HG03469 (cell line): Measurements from ENCODE around the gene GMPS.
"Not testable (repeated sequence)": the region's sequence is repeated elsewhere in the genome, so short reads cannot be mapped to it uniquely, and the experiment has no call there.

Source experiments
- ATAC-seq: cut with Tn5 transposase; IDR thresholded peaks from one replicate; pipeline ENCODE4 v1.9.1; 2021; ENCODE audit warnings: mild to moderate bottlenecking, moderate library complexity, moderate number of reproducible peaks; ENCODE audit not compliant: unreplicated experiment

Gene GMPS

DNA sequence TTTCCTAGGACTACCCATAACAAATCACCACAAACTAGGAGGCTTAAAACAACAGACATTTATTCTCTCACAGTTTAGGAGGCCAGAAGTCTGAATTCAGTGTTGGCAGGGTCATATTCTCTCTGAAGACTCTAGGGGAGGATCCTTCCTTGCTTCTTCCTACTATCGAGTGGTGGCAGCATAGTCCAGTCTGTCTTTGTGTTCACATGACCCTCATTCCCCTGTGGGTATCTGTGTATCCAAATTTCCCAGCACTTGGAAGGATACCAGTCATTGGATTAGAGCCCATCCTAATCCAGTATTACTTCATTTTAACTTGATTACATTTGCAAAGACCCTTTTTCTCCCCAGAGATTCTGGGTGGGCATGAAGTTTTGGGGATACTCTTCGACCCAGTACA, 63.8 kb downstream of the GMPS start:
- no peak for ATAC-seq

DNA sequence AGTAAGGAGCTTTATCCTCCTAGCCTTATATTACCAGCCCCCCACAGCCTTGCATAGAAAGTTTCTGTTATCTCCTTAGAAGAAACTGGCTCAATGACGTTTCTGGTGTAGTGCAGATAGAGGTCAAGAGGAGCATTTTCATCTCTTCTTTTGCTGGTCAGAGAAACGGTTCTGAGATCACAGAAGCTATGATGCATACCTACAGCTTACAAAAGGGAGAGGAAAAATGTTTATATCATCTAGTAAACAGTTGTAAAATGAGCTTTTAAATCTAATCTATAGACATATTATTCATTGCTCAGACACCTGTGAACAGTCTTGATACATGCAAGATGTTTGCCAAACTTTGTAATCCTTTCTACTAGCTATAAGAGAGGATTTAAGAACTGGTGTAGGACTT, 68.0 kb downstream of the GMPS start:
- ATAC-seq: no peak

DNA sequence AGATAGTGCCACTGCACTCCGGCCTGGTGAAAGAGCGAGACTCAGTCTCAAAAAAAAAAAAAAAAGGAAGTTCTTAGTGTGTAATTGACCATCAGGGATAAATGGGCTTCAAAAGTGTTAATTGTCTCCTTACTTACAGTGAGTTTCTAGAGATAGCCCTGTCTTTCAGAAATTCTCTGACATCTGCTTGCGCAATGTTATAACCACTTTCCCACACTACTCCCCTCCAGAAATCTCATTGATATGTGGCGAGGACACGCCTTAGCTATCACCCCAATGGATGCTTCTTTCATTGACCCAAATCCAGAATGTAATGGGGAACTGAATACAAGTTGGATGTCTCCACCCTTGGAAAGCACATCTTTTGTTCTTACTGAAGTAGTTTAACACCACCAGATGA, 70.9 kb downstream of the GMPS start:
- no peak for ATAC-seq

DNA sequence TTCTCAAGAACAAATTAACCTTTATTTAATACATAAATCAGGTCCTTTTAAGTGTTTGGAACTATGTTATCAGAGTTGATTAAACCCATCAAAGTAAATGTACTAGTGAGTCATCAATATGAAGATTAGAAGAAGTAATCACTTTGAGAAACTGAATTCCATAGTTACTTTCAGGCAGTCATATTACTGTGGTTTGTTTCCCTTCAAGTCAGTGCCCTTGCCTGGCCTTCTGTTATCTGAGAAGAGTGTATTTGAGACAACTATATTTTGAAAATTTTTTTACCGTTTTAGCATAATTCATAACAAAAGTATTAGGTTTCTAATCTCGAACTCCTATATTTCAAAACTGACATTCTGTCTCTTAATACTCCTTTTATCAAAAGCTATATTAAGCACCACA, 73.6 kb downstream of the GMPS start:
- no peak for ATAC-seq

DNA sequence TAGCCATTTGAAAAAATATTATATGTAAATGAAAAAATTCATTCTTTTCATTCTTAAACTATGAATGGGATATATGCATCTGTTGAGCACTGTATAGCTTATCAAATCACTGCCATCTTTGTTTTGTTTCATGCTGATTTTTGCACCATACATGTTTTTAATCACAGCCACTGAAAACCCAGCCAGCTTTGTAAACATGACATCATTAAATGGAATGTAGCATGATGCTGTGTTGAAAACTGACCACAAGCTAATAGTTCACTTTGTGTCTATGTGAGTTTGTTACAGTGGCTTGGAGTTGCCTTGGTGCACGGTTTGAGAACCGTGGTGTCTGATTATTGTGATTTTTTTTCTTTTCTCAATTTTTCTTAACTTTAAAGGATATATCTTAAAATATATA, 75.7 kb downstream of the GMPS start:
- ATAC-seq: no peak

DNA sequence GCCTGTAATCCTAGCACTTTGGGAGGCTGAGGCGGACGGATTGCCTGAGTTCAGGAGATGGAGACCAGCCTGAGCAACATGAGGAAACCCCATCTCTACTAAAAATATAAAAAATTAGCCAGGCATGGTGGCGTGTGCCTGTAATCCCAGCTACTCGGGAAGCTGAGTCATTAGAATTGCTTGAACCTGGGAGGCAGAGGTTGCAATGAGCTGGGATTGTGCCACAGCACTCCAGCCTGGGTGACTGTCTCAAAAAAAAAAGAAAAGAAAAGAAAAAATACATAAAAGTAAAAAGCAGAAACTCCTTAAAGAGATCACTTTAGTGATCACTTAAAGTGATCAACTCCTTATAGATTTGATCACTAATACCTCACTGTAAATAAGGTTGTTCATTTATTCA, 78.0 kb downstream of the GMPS start:
- no peak for ATAC-seq

DNA sequence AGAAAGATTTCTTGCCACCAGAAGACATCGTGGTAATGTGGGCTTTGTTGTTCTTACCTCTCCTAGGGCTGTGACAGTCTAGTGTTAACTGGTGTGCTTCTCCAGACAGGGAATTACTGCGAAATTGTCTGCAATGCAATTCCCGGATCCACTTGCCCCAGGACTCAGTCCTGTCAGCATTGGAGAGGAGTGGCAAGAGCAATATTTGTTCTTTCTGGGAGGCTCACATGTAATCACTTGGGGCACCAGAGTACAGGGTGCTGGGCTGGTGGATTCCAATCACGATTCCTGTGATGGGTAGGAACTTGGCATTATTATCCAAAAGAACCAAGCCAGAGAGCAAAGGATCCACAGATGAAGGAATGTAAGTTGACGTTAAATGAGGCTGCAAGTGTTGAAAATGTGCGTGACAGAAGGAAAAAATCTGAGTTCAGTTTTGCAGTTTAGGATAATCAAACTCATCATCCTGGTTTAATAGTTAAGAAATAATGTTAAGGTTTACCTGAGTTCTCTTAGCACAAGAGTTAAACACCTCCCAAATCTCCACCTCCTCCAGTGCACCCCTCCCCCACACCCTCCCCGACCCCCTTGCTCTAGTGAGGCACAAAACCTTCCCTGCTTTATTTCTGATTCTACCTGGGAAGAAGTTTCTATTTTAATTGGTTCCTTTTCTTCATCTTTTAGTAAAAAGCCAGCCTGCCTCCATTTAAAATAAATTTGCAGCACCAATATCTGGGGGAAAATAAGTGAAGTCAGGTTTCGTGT, 79.2 kb downstream of the GMPS start:
- ATAC-seq: no peak

DNA sequence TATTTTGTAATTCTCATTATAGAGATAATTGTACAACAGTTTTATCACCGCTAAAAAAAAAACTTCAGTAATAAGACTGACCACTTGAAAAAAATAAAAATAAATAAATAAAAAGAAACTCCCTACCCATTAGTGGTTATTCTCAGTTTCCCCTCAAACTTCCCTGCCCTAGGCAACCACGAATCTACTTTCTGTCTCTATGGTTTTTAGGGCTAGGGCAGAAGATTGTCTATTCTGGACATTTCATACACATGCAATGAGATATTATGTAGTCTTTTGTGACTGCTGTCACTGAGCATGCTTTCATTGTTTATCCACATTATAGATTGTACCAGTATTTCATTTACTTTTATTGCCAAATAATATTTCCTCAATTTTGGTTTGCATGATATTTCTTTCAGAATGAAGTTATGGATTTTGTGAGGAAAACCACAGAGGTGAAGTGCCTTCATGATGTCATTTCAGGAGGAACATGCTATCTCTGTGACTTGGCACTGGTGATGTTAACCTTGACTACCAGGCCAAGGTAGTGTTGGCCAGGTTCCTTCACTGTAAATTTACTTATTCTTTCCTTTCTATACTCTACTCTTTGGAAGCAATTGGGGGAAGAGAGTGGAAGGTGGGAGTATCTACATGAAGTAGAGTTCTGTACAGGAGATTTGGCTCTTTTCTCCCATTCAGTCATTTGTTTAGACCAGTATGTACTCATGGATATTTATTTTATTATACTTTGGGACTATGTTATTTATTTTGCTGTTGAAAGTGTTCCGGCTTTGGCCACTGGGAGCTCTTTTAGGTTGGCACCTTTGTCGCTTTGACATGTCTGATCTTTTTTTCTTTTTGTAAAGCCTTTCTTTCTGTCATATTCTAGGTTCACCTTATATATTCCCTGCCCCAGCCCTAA, 86.3 kb downstream of the GMPS start:
- ATAC-seq: no peak

DNA sequence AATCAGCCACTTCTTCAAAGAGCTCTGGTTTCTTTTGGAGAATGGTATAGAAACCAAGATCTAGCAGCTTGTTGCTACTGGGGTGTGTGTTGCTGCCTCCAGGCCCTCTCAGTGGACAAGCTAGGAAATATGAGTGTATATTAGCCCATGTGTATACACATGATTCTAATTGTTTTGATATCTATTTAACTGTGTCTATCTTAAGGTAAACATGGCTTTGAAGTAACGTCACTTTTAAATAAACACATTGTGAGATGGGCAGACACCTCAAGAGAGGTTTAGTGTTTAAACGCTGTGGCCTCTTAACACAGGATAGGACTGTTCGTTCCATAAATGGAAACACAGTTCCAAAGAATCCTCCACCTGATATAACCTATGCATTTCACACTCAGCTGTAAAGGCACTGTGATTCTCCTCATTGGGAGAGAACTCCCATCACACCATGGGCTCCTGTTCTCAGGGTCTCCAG, 87.0 kb downstream of the GMPS start:
- ATAC-seq: no peak

DNA sequence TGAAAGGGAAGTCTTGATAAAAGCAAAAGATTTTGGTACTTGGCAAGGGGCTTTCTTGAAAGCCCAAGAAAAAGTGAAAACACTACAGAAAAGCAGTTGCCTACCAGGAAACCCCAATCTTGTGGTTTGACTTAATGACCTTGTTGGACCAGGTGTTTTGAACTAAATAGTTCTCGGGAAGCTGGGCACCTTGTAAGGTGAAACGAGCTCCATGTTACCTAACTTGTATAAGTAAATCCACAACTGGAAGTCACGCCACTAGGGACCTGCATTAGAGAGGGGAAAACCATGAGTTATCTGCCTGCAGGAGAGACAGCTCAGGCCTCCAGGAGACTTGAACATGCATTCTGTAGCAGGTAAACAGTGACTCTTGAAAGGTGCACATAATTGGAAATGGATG, 88.2 kb downstream of the GMPS start:
- no peak for ATAC-seq

DNA sequence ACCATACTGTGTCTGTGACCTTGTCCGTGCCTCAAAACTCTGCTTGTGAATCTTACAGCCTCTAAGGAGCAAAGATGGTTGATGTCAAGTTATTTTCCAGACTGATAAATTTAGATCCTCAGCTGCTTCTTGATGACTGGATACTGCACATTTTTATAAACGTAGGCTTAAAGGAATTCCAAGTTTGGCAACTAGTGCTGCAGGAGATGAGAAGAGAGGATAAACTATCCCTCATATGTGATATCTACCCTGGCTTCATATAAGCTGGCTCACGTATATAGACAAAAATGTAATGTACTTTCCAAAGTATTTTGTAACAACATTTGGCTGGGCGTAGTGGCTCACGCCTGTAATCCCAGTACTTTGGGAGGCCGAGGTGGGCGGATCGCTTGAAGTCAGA, 89.6 kb downstream of the GMPS start:
- no peak for ATAC-seq

DNA sequence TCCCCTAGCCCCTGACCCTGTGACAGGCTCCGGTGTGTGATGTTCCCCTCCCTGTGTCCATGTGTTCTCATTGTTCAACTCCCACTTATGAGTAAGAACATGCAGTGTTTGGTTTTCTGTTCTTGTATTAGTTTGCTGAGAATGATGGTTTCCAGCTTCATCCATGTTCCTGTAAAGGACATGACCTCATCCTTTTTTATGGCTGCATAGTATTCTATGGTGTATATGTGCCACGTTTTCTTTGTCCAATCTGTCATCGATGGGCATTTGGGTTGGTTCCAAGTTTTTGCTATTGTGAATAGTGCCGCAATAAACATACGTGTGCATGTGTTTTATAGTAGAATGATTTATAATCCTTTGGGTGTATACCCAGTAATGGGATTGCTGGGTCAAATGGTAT, 90.6 kb downstream of the GMPS start:
- ATAC-seq: not testable (repeated sequence)

DNA sequence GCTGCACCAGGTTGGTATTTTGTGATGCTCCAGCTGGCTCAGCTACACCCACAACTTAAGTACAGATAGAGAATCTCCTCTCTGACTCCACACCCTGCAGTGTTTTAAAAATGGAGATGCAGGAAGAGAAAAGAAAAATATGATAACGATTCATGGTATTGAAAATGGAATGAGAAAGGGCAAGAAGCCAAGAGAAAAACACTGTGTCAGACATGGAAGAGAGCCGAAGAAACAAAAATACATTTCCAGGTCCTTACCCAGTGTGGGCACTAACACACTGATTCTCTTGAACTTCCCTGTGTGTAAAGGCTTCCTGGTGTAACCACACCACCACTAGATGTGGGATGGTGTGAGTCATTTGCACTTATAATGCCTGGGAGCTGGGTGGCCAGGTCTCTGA, 93.1 kb downstream of the GMPS start:
- no peak for ATAC-seq

DNA sequence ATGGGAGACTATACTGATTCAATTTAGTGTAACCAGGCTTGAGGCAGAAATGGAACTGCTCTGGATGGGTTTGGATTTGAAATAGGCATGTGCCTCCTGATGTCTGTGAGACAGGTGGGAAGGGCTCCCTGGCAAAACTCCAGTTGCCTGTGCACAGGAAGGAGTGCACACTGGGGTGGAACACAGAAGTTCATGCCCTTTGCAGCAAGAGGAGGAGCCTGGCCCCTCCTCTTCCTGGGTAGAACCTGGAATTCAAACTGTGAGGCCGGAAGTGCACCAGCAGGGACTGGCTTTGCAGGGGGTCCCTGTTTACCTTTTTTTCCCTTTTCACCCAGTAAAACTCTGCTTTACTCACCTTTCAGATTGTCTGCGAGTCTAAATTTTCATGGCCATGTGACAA, 99.9 kb downstream of the GMPS start:
- no peak for ATAC-seq

DNA sequence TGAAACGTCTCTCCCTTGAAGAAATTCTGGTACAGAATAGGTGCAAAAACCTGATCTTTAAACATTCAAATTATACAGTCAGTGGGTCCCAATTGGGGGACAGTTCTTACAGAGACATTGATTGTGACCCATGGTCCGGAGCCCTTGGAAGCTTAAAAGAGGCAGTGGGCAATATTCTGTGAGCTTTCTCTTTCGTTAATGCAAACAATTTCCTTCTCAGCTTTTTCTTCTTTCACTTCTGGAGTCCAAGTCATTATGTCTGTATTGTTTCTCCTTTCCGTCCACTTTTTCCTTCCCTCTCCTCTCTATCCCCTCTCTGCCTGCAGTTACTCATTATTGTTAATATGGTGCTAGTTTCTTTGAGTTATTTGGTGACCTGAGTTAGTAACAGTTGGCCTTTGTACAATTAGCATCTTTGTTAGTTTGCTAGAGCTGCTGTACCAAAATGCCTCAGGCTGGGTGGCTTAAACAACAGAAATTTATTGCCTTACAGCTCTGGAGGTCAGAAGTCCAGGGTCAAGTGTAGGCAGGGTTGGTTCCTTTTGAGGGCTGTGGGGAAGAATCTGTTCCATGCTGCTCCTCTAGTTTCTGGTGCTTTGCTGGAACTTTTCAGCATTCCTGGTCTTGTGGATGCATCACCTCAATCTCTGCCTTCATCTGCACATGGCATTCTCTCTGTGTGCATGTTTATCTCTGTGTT, 102.6 kb downstream of the GMPS start:
- ATAC-seq: no peak

DNA sequence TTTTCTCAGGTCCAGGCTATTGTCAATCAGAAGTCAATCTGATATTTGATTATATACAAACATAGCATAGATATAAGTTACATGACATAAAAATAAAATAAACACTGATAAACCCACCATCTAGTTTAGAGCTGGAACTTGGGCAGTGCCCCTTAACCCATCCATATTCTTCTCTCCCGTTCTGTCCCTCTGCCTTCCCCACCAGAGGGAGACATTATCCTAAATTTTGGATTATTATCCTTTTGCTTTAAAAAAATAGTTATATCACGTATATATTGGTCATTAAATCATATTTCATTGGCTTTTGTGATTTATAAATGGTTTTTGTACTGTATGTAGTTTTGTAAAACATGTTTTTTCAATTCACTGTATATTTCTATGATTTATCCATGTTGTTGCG, 107.9 kb downstream of the GMPS start:
- ATAC-seq: no peak

DNA sequence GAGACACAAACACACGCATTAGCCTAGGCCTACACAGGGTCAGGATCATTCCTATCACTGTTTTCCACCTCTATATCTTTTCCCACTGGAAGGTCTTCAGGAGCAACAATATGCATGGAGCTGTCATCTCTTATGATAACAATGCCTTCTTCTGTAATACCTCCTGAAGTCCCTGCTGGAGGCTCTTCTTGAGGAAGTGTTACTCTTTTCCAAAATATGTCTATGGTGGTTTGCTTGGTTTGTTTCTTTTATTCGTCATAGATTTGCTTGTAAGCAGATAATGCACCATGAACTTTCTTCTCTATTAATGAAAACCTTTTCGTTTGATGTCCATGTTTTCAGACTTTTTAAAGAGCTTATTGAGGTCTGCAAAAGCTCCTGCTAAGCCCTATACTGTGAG, 109.3 kb downstream of the GMPS start:
- ATAC-seq: no peak

DNA sequence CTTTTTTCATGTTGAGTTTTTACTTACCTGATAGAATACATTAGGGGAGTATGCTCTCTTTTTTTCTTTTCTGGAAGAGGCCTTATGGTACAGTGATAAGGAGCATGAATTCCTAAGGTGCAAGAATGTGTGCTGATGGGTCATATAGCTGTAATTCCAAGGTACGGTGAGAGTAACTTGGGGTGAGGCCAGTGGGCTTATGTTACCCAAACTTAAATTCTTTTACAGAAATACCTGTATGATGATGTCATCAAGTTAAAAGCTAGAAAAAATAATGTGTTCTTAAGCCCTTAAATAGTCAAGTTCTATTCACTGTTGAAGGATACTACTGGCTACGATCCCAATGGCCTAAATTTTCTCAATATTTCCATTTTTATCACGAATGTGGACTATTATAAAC, 111.2 kb downstream of the GMPS start:
- no peak for ATAC-seq

DNA sequence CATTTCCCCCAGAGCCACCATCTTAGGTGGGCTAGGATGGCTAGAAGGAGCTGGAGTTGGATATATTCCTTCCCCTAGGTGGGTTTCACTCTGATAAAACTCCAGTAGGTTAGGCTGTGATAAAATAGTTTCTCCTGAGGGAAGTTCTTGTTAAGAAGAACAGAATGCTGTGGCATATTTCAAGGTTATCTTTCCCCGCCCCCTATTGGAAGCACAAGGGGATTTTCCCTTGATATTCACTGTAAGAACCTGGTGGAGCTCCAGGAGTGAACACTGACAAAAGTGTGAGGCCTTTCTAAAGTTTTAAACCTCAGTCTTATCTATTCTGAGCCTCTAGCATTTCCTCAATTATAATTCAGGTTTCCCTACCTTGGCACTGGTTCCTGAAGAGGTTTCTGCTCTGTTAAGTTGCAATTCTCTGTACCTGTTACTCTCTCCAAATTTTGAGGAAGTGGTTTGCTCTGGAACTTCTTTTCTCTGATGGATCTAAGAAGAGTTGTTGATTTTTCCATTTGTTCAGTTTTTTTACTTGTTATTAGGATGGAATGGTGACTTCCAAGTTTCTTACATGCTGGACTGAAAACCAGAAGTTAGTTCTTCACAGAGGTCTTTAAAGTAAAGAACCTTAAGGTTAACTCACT, 113.5 kb downstream of the GMPS start:
- ATAC-seq: no peak

DNA sequence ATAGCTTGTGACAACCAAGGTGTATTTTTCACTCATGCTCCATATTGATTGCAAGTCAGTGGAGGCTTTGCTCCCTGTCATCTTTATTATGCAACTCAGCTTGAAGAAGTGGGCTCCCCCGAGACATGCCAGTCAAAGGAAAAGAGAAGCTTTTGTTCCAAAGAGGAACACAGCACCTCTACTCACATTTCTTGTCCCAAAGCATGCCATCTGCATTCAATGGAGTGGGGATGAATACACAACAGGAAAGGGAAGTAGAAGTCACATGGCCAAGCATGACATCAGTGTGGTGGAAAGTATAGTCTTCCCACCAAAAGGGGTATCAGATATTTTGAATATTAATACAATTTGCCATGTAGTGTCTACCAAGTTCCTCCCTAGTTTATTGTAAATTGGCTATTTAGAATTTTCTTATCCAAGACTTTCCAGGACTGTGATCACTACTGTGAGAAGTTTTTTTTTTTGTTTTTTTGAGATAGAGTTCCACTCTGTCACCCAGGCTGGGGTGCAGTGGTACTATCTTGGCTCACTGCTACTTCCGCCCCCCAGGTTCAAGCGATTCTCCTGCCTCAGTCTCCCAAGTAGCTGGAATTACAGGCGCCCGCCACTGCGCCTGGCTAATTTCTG, 114.5 kb downstream of the GMPS start:
- no peak for ATAC-seq

DNA sequence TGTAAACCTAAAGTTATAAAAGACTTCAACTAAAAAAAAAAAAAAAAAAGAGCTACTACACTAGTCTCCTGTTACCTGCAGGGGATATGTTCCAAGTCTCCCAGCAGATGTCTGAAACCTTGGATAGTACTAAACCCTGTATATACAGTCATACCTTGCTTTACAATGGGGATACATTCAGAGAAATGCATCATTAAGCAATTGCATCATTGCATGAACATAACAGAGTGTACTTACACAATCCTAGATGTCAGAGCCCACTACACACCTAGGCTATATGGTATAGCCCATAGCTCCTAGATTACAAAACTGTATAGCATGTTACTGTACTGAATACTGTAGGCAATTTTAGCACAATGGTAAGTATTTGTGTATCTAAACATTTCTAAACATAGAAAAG, 119.1 kb downstream of the GMPS start:
- ATAC-seq: no peak
